Neuron (in vitro differentiated cells): ENCODE measurements around the gene REEP1.
"Not testable (repeated sequence)": the region's sequence is repeated elsewhere in the genome, so short reads cannot be mapped to it uniquely, and the experiment has no call there.

Source experiments
- H2AFZ ChIP-seq: one replicate; pipeline ENCODE4 v1.6.1; 2013; ENCODE audit warnings: low read depth, mild to moderate bottlenecking, inconsistent platforms, low read length, moderate library complexity
- H3K27me3 ChIP-seq: one replicate; pipeline ENCODE4 v1.6.1; 2013; ENCODE audit warnings: low read length; ENCODE audit not compliant: insufficient read depth
- H3K36me3 ChIP-seq: one replicate; pipeline ENCODE4 v1.6.1; 2013; ENCODE audit warnings: low read length; ENCODE audit not compliant: insufficient read depth
- H3K4me1 ChIP-seq: one replicate; pipeline ENCODE4 v1.6.1; 2013; ENCODE audit warnings: low read length; ENCODE audit not compliant: insufficient read depth
- H3K4me3 ChIP-seq: 2 replicates; pipeline ENCODE4 v1.5.1; 2013; ENCODE audit warnings: mild to moderate bottlenecking, low read length, moderate library complexity
- H3K9me3 ChIP-seq: one replicate; pipeline ENCODE4 v1.6.1; 2013; ENCODE audit warnings: low read length

REEP1 gene

DNA sequence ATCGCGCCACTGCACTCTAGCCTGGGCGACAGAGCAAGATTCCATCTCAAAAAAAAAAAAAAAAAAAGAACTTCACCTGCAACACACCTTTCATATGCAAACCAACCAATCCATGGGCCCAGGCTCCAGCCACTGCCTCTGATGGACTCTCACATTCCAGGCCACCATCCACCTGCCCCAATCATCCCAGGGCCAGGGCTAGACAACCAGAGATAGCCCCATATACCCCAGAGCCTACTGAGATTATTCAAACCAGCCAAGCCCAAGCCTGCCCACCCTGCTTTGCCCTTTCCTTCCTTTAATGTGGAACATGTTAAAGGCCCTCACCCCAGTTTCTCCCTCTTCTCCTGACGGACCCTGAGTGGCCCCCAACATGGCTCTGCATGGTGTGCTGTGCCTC is 81.1 kb downstream of the REEP1 start:
- Histone ChIP-seq H3K4me1 (no peaks in the 10 kb centered on the region), H3K36me3 (no peaks in the 10 kb centered on the region), H3K27me3 (no peaks in the 10 kb centered on the region), H2AFZ (no peak overlapping the region), H3K9me3 (no peaks in the 10 kb centered on the region), H3K4me3 (no peak overlapping the region)

DNA sequence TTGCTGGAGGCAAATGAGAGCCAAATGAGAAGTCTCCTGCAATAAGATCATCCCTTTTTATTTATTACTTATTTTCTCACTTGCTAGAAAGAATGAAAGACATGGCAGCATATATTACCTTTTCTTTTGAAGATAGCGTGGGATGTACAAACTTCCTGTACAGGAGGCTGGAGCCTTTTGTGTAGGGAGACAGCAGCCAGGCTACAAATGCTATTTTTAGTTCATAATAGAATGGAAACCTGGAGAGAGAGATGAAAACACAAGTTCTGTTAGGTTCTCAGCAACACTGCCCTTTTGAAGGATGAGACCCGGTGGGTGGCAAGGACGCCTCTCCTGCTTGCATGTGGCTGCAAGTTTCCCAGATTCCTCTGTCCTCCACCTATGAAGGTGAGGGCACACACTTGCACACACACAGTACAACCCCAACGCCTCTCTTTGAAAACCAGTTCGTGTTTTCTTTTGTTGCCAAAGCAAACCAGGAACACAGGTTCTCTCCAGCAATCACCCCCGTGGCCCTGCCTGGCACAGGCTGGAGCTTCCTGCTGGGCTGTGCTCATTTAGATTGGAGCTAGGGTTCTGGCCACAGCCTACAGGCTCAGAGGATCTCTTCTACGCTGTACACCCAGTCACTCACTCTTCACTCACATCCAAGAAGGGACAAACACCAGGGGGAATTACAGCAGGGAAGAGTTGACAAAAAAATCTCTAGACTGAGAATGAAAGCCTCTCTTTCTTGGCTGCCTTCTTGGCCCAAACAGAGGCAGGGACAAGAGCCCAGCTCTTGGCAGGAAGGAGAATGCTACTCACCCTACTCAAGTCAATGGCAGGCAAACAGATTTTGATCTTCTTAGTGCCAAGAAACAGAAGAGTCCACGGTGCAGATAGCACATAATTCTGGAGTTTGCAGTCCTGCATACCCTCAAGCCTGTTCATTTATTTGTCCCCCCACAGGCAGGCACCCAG is 82.6 kb downstream of the REEP1 start:
- no peaks in the 10 kb centered on the region for H3K36me3 ChIP-seq
- H3K27me3 ChIP-seq: no peaks in the 10 kb centered on the region
- no peaks in the 10 kb centered on the region for H3K9me3 ChIP-seq
- H3K4me3 ChIP-seq: no peak overlapping the region
- no peak overlapping the region for H2AFZ ChIP-seq
- H3K4me1 ChIP-seq: no peaks in the 10 kb centered on the region

DNA sequence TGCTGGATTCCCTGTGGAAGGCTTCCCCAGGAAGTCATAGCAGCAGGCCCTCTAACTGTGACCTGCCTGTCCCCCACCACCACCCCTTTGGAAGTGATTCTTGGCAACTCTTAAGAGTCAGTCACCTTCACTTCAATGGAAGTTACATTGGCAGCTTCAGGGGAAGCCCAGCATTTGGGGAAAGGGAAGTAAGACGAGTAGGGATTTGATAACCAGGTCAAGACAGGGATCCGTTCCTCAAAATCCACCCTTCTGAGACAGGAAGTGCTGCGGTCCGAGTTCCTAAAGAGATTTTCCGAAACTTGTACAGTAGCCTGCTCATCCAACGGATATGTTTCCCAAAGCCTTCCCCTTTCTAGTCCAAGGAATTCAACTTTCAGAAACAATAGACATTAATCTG is 84.0 kb downstream of the REEP1 start:
- Histone ChIP-seq H3K4me1 (peaks cover 5% of the 10 kb centered on the region), H2AFZ (no peak overlapping the region)

DNA sequence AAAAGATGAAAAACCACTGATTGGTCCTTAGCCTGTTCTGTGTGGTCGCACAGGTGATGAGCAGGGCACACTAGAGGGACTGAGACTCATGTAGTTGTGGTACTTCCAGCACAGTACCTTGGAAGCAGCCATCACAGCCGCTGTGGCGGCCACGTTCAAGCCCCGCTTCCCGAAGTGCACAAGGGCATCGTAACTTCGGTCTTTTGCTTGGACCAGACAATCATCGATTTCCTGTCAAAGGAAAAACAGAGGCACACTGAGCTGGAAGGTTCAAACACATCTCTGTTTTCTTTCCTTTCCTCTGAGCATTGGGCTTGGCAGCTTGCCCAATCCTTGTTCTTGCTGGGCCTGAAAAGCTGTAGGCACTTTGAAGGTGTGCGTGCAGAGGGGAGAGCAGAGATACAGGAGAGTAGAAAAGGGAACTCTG is 85.6 kb downstream of the REEP1 start:
- no peaks in the 10 kb centered on the region for H3K36me3 ChIP-seq
- H2AFZ ChIP-seq: no peak overlapping the region
- H3K4me1 ChIP-seq: peaks cover 5% of the 10 kb centered on the region
- H3K4me3 ChIP-seq: no peak overlapping the region
- no peaks in the 10 kb centered on the region for H3K27me3 ChIP-seq
- H3K9me3 ChIP-seq: no peaks in the 10 kb centered on the region

More for the DNA sequence above, 84.0 kb downstream of the REEP1 start:
- Histone ChIP-seq H3K9me3 (no peaks in the 10 kb centered on the region), H3K27me3 (no peaks in the 10 kb centered on the region), H3K36me3 (no peaks in the 10 kb centered on the region), H3K4me3 (no peak overlapping the region)

DNA sequence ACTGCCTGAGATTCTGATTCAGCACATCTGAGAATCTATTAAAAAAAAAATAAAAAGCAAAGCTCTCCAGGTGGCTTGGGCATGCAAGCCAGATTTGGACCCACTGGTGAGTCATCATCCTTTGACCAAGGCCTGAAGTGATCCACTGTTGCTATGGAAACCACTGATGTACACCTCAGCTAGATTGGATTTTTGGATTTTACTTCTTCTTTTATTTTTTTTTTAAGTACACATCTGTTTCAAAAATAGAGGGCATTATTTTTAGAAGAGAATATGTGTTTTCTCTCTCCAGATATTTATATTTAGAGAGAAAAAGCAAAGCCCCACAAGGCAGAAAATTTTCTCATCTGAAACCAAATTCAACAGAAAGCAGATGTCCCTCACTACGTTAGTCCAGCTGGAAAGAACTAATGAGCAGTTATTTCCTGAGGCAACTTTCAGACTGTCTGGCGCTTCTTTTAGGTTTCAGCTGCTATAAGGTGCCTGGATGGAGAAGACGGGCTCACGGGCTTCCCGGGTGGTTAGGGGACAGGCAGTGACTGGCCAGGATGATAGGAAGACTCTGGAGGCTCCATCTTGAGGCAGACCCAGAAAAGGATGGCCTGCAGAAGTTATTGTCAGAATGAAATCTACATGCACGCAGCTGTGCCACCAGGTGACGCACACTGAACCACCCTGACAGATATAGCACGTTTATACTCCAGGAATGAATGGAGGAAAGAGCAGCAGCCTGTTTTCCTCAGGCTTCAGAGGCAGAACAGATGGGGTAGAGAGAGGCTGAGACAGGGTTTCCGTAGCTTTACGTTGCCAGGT is 87.6 kb downstream of the REEP1 start:
- H3K9me3 ChIP-seq: no peaks in the 10 kb centered on the region
- no peaks in the 10 kb centered on the region for H3K27me3 ChIP-seq
- H2AFZ ChIP-seq: no peak overlapping the region
- H3K4me3 ChIP-seq: no peak overlapping the region
- peaks cover 5% of the 10 kb centered on the region for H3K4me1 ChIP-seq
- no peaks in the 10 kb centered on the region for H3K36me3 ChIP-seq

DNA sequence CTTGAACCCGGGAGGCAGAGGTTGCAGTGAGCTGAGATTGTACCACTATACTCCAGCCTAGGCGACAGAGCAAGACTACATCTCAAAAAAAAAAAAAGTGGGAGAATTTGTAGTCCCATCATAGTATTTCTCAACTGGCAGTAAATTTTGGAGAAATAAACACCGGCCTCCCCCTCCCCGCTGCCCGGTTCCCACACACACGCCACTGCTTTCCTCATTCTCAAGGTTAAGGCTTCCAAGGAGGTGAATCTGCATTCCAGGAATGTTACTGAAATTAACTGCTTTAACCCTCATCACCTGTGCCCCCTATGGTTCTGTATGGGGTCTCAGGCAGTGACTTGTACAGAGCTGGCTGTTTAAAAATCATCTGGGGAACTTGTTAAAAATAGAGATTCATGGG is 88.2 kb downstream of the REEP1 start:
- Histone ChIP-seq H2AFZ (no peak overlapping the region), H3K36me3 (no peaks in the 10 kb centered on the region), H3K4me1 (peaks cover 5% of the 10 kb centered on the region), H3K4me3 (no peak overlapping the region), H3K9me3 (no peaks in the 10 kb centered on the region), H3K27me3 (no peaks in the 10 kb centered on the region)

DNA sequence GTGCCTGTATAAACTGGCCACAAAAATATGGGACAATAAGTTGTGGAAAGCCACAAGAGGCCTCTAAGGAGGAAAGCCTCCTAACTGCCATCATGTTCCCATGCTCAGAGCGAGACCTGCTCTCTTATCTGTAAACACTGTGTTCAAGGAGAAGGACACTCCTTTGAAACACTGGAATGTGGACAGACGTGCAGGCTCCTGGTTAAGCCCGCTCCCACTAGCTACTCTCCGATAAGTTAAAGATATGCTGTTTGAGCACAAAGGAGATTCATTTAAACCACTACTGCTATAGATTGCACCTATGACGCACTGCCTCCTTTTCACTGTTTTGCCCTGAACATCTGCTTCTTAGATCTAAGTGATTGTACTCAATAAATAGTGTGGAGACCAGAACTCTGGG is 92.2 kb downstream of the REEP1 start:
- not testable (repeated sequence) for H3K4me1 ChIP-seq, H3K4me3 ChIP-seq, H3K27me3 ChIP-seq, H2AFZ ChIP-seq, H3K36me3 ChIP-seq, H3K9me3 ChIP-seq

DNA sequence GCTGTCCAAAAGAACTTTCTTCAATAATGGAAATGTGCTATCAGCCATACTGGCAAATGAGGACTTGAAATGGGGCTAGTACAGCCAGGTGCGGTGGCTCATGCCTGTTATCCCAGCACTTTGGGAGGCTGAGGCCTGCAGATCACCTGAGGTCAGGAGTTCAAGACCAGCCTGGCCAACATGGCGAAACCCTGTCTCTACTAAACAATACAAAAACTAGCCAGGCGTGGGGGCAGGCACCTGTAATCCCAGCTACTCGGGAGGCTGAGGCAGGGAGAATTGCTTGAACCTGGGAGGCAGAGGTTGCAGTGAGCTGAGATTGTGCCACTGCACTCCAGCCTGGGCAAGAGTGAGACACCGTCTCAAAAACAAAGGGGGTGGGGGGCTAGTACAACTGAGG is 92.6 kb downstream of the REEP1 start:
- H3K27me3 ChIP-seq: not testable (repeated sequence)

DNA sequence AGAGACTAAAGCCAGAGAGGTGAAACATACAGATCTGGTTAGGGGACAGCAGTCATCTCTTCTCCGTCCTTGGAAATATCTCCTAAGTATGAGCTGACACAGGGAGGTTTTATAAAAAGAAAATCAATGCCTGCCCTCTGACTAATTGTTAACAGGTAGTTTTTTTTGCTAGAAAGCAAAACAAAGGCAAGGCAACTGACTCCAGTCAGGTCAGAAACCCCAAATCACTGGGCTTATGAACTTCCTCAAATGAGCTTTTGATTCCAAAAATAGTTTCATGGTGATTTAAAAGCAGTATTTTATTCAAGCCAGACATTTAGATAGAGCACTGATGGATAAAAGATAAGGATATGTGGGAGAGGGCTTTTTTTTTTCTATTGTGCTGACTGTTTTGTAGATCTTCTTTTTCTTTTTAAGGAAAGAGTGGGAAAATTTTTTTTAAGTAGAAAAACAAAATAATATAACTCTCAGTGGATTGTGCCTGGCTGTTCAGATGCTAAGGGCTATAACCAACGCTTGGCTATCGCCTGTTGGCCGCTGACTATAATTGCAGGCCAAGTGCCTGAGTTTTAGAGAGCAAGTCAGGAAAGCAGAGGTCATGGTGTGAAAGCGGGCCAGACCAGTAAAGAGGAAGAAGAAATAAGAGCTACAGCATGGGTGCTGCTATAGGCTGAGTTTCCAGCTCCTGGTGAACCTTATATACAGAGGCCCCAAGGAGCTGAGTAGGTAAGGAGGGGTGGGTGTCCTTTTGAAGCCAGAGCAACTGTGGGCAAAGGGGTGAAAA is 93.3 kb downstream of the REEP1 start:
- Histone ChIP-seq H3K9me3 (no peaks in the 10 kb centered on the region), H3K4me3 (no peak overlapping the region), H3K36me3 (no peaks in the 10 kb centered on the region), H3K4me1 (peaks cover under 1% of the 10 kb centered on the region), H3K27me3 (no peaks in the 10 kb centered on the region), H2AFZ (no peak overlapping the region)

More for the DNA sequence above, 92.6 kb downstream of the REEP1 start:
- H3K4me1 ChIP-seq, H2AFZ ChIP-seq, H3K9me3 ChIP-seq, H3K4me3 ChIP-seq, H3K36me3 ChIP-seq: not testable (repeated sequence)

DNA sequence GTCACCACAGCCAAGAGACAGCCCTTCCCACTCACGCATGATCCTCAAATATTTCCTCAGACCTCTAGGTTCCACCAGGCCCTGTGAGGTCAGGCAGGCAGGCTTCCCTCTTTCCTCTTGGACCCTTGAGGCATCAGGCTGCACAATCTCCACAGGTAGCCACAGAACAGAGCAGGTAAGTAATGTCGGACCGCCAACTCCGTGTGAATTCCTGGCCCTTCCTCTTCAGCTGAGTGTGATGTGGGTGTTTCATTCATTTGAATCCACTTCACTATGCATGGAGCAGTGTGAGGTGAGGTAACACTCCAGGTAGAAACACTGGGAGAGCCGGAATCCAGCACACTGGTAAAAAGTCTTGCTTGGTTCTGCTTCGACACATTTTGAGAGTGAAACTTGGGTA is 94.2 kb downstream of the REEP1 start:
- Histone ChIP-seq H3K4me3 (no peak overlapping the region), H3K4me1 (peaks cover 3% of the 10 kb centered on the region), H2AFZ (no peak overlapping the region), H3K36me3 (no peaks in the 10 kb centered on the region), H3K9me3 (no peaks in the 10 kb centered on the region), H3K27me3 (no peaks in the 10 kb centered on the region)

DNA sequence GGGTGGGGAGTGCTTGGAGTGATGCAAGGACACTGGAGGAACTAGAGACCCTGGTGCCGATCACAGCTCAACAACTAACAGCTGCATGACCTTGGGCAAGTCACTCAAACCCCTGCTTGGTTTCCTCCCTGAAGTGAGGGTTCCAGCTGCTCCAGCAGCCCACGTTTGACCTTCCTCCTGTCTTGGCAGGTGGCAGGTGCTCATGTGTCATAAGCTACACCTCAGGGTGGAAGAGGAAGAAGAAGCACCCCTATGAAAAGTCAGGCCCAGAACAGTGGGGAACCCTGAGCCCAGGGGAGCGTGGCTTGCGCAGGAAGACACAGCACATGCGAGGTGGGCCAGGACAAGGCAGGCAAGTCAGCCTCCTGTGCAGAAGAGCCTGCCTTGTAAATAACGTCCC is 95.8 kb downstream of the REEP1 start:
- Histone ChIP-seq H3K9me3 (no peaks in the 10 kb centered on the region), H3K4me1 (peaks cover 4% of the 10 kb centered on the region), H2AFZ (no peak overlapping the region), H3K27me3 (no peaks in the 10 kb centered on the region), H3K4me3 (no peak overlapping the region), H3K36me3 (no peaks in the 10 kb centered on the region)

DNA sequence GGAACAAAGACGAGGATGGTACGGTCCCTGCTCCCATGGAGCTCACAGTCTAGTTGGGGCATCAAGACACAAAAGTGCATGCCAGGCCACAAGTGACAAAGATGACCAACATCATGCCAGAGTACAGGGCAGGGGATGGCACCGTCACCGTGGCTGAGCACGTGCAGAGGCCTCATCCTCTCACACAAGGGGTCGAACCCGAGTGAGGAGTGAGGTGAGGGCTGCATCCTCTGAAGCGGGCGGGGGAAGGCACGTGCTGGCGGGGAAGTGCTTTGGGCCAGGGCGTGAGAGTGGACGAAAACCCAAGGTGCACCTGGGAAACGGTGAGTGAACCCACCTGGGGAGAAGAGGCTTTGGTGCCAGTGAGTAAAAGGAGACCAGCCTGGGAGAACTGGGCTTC is 97.2 kb downstream of the REEP1 start:
- H3K9me3 ChIP-seq: no peaks in the 10 kb centered on the region
- no peak overlapping the region for H3K4me3 ChIP-seq
- no peak overlapping the region for H2AFZ ChIP-seq
- no peaks in the 10 kb centered on the region for H3K36me3 ChIP-seq
- no peaks in the 10 kb centered on the region for H3K27me3 ChIP-seq
- H3K4me1 ChIP-seq: peaks cover 13% of the 10 kb centered on the region

DNA sequence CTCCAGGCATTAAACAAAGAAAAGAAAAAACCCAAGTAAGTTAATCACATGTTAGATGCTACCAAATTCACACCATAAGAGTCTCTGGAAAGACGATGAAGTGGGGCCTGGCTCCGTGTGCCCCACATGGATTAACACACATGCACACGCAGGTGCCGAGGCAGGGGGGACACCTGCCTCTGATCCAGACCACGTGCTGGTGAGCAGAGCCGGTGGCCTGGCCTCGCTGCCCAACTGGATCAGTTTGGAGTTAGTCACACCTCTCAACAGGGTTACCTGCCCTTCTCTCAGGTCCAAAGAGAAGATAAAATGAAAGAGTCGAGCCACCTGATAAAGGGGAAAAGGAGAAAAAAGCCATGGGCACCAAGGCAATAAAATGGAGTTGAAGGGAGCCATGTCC is 97.7 kb downstream of the REEP1 start:
- Histone ChIP-seq H3K4me1 (peaks cover 18% of the 10 kb centered on the region), H3K36me3 (no peaks in the 10 kb centered on the region), H3K4me3 (no peak overlapping the region), H3K9me3 (no peaks in the 10 kb centered on the region), H2AFZ (no peak overlapping the region), H3K27me3 (no peaks in the 10 kb centered on the region)
